NCI-H82 (cell line): ENCODE measurements around the gene MAP4K4.

Experiments used
- DNase-seq: peaks from one replicate; lab custom pipeline; 2025; lab: John Stamatoyannopoulos, UW

The MAP4K4 gene

DNA sequence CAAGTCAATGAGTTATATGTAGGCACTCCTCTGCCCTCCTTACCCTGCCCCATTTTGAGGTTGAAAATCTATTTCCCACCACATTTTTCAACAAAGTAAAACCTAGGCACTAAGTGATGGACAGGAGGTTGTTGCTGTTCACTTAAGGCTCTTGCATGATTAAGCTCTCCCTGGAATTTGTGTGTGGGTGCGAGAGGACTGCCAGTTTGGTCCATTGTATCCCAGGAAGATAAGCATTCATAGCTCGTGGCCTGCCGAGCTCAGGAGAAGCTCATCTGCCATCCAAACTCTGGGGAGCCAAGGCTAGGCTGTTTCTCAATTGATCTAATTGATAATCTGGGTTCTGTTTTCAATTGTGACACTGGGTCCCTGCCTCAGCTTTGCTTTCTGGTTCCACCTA is 4.7 kb upstream of the MAP4K4 start:
- DNase-seq: no peak

DNA sequence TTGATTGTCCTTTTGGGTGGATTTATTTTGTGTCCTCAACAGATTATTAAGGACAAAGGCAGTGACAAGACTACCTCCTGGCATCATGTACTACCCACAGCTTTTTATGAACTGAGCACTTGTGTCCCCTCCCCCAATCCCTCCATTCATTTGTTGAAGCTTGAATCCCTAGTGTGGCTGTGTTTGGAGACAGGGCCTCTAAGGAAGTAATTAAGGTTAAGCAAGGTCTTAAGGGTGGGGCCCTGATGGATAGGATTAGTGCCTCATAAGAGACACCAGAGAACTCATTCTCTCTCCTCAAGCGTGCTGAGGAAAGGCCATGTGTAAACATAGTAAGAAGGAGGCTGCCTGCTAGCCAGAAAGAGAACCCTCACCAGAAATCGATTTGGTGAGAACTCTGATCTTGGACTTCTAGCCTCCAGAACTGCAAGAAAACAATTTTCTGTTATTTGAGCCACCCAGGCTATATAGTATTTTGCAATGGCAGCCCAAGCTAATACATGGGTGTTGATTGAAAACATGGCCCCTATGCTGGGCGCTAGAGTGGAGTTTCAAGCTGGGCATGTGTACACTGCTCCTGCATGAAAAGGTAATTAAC is 3.4 kb upstream of the MAP4K4 start:
- DNase-seq: peak; percentile 56

DNA sequence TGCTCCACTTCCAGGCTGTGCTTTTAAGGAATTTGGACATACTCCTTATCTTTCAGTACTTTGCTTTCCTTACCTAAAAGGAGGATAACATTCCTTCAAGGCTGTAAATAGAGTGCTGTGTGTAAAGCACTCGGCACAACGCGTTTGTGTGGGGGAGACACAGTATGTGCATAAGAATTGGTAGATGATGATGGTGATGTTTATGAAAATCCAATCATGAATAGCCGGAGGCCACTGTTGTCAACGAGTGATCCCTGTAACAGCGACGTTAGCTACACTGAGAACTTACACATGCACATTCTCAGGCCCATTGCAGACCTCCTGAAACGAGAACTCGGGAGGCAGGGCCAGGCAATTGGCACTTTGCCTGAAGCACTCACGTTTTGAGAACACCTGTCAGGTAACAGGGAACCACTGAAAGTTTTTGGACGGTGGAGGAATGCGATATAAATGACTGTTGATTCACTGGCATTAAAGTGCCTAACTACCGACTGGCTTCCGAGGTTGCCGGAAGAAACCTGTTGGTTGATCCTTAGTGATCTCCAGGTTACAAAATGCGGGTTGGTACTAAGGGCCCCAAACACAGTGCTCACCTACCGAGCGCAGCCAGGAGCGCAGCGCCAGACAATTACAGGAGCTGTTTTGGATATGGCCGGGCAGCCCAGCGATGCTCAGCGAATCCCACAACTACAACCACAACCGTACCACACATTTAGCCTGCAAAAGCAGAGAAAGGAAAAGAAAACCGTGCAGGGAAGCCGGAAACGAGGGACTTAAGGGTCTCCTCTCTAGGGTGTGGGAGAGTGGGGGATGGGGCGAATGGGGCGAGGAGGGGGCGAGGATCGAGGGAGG is 1.0 kb upstream of the MAP4K4 start:
- peak; percentile 40 for DNase-seq

DNA sequence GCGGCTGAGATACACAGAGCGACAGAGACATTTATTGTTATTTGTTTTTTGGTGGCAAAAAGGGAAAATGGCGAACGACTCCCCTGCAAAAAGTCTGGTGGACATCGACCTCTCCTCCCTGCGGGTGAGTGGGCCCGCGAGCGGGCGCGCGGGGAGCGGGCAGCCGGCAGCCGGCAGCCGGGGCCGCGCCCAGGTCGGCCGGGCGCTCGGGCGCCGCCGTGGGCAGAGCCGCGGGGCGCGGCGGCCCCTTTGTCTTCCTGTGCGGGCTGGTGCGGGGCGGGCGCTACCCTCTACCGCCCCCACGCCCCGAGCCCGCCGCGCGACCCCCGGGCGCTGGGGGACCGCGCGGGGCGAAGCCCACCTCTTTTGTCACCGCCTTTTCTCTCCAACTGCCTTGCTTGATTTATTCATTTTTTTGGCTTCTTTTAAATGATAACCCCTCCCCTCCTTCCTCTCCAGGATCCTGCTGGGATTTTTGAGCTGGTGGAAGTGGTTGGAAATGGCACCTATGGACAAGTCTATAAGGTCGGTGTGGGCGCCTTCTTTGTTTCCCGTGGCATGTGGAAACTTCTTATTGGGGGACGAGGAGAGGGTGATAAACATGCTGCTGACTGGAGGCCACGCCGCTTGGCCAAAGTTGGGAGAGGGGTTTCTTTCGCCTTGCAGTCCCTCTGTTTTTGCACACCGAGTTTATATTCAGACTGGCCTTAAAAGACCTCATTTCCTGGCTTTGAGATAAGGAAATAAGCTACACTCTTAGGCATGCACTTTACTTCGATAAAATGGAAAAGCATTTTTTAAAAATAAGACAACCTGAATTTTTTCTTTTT is 722 bp downstream of the MAP4K4 start:
- peak; percentile 60 for DNase-seq

DNA sequence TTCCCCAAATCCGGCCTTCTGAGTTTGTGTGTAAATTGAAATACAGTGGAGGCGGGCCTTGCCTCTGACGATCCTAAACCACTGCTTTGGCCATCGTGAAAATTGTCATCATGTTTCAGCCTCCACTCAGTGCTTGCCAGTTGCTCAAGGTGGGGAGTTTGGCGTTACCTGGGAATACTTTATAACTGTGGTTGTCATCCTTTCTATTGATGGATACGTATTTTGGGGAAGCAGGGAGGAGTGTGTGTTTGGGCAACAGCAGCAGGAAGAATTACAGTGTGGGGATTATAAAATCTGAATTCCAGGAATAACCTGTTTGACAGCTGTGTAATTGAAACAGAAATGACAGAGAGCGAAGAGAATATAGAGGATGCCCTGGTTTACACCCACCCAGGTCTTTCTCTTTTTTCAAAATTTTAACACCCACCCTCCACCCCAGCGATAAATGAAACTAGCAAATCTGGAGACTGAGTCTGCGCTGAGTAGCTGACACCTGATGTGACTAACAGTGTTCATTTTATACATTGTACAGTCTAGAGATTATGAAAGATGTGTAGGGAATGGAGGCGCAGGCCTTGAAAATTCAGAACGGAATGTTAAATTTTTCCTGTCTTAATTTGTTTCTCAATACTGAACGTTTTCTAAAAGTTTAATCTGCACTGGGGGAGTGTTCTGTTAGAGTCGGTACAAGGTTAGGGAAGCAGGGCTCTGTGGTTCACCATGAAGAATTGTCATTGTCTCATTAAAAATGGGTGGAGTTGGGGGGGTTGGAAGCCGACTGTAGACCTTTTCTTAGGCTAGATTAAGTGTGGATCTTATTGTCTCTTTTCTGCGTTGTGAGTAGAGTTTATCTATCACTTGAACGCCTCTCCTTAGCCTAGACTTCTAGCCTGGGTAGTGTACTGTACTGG is 1.6 kb downstream of the MAP4K4 start:
- DNase-seq: peak; percentile 38

DNA sequence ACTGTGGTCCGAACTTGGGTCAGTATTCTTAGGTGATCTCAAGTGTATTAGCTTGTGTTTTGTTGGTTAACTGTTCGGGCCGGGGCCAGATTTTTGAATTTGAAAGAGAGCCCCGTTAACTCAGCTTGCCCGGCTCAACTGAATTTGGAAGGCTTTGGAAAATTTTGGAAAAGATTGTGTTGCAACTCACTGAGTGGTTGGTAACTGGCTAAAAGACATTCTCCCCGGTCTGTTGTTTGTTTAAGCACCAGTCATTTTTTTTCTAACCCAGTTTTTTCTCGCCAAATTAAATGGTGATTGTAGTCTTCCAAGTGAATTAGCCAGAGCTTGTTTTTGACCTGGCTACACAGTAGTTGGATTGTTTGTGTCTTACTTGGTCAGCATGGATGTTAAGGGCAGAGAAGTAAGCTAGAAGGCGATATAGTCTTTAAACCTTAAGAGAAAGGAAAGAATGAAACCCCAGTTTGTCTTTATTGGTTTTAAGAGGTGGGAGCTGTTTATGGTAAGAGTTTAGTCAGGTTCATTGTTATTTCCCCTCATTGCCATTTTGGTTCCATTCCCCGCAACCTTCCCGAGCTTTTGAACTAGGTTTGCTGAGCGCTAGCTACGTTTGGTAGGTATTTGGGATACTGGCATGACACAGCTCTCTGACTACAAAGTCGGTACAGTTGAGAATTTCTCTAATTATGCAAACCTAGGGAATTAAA is 2.4 kb downstream of the MAP4K4 start:
- DNase-seq: peak; percentile 13

DNA sequence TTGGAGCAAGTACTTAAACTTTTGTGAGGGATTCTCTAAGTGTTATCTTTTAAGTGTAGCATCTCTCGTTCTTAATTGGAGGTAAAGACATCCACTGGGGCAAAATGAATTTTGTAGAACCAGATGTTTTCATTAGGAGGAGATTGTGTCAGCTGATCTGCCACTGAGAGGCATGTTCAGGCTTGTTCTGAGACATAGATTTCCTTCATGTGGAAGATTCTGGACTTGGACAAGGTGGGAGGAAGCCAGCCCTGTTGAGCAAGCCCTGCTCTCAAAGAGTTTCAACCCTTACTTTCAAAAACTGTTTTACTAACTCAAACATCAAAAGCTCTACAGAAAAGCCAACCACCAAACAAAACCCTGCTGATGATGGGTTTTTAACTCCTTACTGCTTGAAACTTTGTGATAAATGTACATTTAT is 6.5 kb downstream of the MAP4K4 start:
- no peak for DNase-seq

DNA sequence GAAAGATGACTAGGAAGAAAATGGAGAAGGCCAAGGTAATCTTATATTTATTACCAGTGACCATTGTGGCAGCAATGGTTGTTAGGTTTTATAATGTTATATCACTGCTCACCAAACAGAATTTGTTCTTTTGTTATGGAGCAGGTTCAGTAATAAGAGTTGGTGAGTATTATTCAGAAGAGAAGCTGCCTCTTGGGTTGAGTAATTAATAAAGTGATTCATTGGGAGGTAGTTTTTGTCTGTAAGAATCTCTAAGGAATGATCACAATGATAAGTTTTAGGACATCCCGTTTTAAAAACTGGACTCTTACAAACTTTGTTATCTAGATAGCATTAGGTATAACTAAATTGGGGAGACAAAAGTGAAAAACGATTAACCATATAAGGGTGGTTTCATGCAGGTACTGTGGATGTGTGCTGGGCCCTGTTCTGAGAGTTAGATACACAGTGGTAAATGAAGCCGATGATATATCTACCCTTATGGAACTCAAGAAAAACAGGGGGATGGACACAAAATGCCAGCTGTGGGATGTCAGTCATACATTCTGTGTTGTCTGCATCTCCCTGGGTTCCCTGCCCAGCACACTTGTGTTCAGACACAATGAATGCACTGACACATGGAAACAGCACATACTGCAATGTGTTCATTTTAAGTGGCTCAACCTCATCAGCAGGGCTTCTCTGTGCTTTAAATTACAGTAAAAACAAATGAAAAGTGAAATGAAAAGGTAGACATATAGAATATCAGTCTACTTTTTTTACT is 7.5 kb downstream of the MAP4K4 start:
- no peak for DNase-seq

DNA sequence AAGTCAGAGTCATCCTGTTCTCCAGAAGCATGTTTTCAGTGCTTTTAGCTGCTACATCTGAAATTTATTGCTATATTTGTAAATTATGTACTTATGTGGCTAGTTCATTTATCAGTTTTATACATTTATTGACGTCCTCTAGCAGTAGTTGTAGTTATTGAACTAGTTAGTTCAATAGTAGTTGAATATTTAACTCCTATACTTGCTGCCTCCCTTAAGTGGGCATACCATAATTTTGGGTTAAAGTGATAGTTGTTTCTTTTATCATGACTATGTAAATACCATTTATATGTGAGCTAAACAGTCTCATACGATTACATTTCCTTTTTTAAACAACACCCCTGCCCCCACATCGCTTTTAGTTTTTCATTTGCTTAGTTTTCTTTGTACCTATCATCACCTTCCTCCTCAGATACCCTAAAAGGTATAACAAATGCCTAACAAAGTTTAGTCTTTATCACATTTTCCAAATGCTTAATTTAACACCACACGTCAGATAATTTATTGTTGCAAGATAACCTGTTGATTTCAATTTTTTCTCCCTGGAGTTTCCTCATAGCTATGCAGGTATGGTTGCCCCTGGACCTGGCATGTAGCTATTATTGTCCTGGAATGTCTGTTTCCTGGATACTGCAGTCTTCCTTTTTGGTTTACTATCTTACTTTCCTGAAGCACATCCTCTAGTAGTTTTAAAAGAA is 8.8 kb downstream of the MAP4K4 start:
- DNase-seq: no peak

DNA sequence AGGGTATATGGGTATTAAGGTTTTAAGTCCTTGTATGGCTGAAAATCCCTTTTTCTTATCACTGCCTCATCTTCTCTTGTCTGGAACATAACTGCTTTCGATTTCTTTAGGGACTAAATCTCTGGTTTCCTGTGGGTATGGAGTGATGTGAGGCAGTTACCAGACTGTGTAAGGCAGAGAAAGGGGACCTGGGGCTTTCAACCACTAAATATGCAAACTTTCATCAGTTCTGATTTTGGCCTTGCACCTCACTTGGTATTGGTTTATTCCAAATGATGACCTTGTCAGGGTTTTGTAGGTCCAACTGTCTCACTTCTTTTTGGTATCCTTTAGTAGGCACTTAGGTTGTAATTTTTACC is 9.3 kb downstream of the MAP4K4 start:
- no peak for DNase-seq

DNA sequence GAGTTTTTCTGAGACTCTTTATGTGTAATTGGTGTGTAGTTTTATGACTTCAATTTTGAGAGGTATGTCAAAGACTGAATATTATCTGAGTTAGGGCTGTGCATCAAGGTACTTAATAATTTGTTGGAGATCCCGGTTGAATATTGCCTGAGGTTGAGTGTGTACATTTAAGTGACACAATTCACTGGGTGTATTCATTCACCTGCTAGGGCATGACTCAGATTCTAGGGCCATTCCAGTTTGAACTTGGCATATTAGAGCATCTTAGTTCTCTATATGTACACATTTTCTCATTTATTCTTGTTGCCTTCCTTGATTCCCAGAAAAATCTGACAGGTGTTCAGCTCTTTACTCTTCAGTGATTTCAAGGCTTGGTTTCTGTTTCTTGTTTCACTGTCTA is 12.5 kb downstream of the MAP4K4 start:
- no peak for DNase-seq

DNA sequence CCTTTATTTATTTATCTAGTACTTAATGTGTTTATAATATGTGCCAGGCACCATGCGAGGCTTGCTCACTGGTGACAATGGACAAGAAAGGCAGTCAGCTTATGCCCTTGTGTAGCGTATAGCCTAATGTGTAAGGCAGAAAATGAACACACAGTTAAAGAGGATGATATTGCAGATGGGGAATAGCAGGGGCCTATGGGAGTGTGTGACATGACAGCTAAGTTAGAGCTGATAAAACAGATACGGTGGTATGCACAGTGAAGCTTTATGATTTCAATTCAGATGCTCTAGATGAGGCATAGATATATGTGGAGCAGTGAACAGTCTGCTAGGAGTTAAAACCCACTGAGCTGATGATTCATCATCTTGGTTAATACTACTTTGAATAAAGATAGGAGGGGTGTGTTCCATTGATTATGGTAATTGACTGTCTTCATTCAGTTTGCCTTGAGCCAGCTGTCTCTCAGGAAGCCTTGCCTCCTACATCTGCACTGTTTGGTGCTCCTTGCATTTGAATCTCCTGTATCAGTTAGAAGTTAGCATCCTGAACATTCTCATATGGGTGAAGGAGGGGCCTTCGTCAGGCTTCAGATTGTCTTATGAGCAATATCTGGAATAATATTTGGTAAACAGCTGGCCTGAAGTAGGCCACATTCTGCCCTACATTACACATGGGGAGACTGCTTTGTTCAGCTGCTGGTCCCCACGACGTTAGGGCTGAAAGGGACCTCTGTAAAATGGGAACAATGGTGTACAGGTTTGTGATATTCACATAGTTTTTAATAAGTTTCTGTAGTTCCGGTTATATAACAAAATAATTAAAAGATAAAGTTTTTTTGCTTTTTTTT is 13.2 kb downstream of the MAP4K4 start:
- DNase-seq: peak; percentile 81

DNA sequence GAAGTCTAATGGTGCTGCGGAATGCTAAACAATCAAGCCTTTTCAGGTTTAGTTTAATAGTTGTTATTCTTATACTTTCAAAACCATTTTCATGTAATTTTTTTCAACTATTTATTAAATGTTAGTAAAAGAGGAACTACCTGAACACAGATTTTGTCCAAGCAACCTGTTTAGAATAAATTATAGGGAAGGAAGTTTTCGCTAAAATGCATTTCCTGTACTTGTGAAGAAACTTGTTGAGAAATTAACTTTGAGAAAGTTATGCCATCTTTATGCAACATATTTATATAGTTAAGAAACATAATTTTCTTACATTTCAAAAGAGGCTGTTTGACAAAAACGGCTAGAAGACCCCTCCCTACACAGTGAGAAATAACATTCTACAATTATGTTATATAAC is 16.6 kb downstream of the MAP4K4 start:
- no peak for DNase-seq

DNA sequence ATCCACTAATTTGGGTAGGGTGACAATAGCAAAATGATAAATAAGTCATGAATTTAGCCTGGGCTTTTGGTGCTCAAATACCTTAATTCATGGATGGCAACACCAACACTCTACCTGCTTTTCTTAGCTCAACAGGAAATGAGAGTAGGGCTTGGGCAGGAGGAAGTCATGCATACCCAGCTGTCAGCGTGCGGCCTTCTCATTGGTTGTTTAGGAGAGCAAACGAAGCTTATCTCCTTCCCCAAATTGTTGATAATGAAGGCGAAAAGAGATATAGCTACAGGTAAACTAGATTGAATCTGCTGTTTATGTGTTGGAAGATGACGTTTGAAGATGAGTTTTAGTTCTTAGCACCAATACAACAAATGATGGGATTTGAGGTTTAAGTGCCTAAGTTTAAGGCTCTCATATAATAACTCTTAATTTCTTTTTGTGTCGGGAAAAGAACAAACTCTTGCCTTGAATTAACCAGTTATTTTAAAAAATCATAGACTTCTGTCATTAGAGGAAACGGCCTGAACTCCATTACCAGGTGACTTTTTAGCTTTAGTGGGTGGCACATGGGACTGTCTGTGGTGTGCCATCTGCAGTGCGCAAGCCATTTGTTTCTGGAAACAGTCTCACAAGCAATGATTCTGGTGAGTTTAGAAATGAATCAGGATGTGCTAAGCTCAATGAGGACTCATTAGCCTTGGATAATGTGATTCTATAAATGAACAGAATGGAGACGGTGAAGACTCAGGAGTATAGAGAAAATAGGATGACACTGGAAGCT is 19.8 kb downstream of the MAP4K4 start:
- DNase-seq: no peak

DNA sequence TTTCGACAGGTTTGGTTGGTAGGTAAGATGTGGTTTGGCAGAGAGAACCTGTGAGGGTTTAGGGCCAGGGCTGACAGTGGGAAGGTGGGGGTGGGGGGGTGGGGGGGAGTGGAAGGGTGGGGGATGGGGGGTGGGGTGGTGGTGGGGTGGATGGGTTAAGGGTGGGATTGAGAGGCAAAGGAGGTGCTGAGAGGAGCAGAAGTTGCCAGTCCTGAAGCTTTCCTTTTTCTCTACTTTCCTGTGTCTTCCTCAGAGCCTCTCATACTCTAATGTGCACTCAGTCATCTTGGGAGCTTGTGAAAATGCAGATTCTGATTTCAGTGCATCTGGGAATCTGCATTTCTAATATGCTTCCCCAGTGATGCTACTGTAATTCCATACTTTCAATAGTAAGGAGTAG is 21.0 kb downstream of the MAP4K4 start:
- DNase-seq: no peak

DNA sequence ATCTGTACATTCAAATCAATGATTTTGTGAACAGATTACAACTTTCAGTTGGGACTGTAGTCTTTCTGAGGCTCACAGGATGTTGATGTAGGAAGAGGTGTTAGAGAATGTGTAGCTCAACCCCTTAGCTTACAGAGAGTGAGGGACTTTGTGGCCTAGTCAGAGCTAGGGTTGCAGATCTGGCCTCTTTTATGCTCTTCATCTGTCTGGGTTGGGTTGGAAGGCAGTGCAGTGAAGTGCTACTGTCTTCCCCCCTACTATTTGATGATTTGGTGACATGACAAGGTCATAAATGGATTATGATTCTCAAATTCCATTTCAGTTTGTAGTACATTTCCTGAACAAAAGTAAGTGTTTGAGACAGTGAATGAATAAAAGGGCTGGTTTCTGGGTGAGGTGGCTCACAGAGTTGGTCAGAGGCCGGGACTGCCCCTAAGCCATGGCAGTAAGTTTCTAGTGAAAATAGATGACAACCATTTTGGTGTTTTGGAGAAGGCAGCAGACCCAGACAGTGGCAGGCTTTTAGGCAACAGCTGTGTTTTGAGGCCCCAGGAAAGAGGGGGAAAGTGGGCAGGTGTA is 21.6 kb downstream of the MAP4K4 start:
- no peak for DNase-seq

DNA sequence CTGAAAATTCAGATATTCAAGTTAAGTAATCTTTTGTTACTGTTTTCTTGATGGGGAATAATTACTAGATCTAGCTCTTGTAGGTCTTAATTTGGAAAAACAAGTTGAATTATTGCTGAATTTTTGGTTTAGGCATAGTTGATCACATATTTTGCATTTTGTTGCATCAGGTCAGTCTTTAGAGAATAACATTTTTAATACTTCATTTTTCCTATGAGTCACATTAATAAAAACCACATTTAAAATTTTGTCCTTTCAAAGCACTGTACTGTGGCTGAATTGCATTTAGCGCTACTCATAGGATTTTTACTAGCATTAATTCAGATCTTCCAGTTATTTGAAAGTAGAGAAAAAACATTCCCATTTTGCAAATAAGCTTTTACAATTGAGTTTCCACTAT is 23.2 kb downstream of the MAP4K4 start:
- no peak for DNase-seq

DNA sequence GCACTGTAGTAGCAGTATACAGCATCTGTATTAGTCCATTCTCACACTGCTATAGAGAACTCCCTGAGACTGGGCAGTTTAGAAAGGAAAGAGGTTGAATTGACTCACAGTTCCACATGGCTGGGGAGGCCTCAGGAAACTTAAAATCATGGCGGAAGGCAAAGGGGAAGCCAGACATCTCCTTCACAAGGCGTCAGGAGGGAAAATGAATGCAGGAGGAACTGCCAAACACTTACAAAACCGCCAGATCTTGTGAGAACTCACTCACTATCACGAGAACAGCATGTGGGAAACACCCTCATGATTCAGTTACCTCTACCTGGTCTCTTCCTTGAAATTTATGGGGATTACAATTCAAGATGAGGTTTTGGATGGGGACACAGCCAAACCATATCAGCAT is 25.4 kb downstream of the MAP4K4 start:
- DNase-seq: no peak
